Measurements from ENCODE around the gene GAL.

The GAL gene

GRCh38 chr11:68653486-68654430 lies 30.6 kb upstream of the GAL start:
- no peak for DNase-seq (ENCODE audit: low read depth, low spot score)
- in situ Hi-C loops (cut with HindIII; ENCODE audit: low sequenced_read_pairs) = no loop called here
- no peak overlapping the region for H3K4me3 ChIP-seq (ENCODE audit: low read depth, low read length)
- TF ChIP-seq, protein P1, sequence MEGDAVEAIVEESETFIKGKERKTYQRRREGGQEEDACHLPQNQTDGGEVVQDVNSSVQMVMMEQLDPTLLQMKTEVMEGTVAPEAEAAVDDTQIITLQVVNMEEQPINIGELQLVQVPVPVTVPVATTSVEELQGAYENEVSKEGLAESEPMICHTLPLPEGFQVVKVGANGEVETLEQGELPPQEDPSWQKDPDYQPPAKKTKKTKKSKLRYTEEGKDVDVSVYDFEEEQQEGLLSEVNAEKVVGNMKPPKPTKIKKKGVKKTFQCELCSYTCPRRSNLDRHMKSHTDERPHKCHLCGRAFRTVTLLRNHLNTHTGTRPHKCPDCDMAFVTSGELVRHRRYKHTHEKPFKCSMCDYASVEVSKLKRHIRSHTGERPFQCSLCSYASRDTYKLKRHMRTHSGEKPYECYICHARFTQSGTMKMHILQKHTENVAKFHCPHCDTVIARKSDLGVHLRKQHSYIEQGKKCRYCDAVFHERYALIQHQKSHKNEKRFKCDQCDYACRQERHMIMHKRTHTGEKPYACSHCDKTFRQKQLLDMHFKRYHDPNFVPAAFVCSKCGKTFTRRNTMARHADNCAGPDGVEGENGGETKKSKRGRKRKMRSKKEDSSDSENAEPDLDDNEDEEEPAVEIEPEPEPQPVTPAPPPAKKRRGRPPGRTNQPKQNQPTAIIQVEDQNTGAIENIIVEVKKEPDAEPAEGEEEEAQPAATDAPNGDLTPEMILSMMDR (IDR thresholded peaks at IDR 0.05; ENCODE audit: low read depth, low read length) = no peak

- TF ChIP-seq, protein P1 (IDR thresholded peaks at IDR 0.05; ENCODE audit: low read depth, low read length) = no peak
- H3K4me3 ChIP-seq (ENCODE audit: low read depth, low read length) = no peak overlapping the region
- in situ Hi-C loops (cut with HindIII; ENCODE audit: low sequenced_read_pairs) = no loop called here
- no peak for DNase-seq (ENCODE audit: low read depth, low spot score)
These were observed 29.4 kb upstream of the GAL start for GRCh38 chr11:68654978-68655377.

DNA sequence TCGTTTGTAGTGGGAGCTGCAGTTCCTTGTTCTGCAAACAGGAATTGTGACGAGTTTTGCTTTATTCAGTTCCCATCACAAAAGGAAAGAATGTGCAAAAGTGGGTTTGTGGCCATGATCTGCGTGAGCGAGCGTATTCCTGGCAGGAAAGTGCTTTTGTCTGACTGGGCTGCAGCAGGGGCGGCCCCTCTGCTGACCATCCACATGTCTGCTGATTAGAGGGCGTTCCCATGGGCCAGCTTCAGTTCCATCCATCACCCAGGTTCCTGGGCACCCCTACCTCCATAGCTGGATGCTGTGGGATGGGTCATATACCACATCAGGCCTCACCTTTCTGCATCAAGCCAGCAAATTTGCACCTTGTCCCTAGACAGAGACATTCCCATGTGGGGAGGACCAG lies 28.9 kb upstream of the GAL start:
- in situ Hi-C loops (cut with HindIII; ENCODE audit: low sequenced_read_pairs) = no loop called here
- TF ChIP-seq, protein P1 (IDR thresholded peaks at IDR 0.05; ENCODE audit: low read depth, low read length) = no peak
- no peak for DNase-seq (ENCODE audit: low read depth, low spot score)
- no peak overlapping the region for H3K4me3 ChIP-seq (ENCODE audit: low read depth, low read length)

GRCh38 chr11:68655806-68656205 lies 28.5 kb upstream of the GAL start:
- in situ Hi-C loops (cut with HindIII; ENCODE audit: low sequenced_read_pairs) = no loop called here
- H3K4me3 ChIP-seq (ENCODE audit: low read depth, low read length) = no peak overlapping the region
- TF ChIP-seq, protein P1 (IDR thresholded peaks at IDR 0.05; ENCODE audit: low read depth, low read length) = no peak
- no peak for DNase-seq (ENCODE audit: low read depth, low spot score)

- in situ Hi-C loops (cut with HindIII; ENCODE audit: low sequenced_read_pairs) = no loop called here
- no peak for DNase-seq (ENCODE audit: low read depth, low spot score)
- TF ChIP-seq, protein P1 (IDR thresholded peaks at IDR 0.05; ENCODE audit: low read depth, low read length) = no peak
- H3K4me3 ChIP-seq (ENCODE audit: low read depth, low read length) = no peak overlapping the region
These were observed 27.1 kb upstream of the GAL start for GRCh38 chr11:68657021-68657780.

GRCh38 chr11:68658097-68658496 lies 26.2 kb upstream of the GAL start:
- in situ Hi-C loops (cut with HindIII; ENCODE audit: low sequenced_read_pairs) = no loop called here
- TF ChIP-seq, protein P1 (IDR thresholded peaks at IDR 0.05; ENCODE audit: low read depth, low read length) = no peak
- DNase-seq (ENCODE audit: low read depth, low spot score) = peak; percentile 17
- H3K4me3 ChIP-seq (ENCODE audit: low read depth, low read length) = no peak overlapping the region
